T-helper 9 cell (primary cell): Measurements from ENCODE around the gene ADCY2.

ENCODE experiments used
- DNase-seq: peaks from one replicate; pipeline ENCODE4 v3.0.0-alpha.2; 2020

ADCY2 gene

DNA sequence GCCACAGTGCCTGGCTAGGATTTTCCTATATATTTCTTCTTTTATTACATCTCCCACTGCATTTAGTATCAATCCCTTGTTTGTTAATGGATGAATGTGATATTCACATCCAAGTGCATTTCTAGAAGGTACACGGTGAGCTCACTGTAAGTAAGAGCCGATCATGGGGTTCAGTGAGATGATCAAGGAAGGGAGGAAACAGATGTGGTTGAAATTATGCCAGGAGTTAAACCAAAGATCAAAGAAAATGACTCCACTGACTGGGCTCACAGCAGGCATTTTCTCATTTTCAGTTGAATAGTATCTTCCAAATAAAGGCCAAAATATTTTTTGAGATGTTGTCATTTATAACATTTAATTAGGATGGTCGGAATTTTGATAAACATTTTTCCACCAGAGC, 357.2 kb downstream of the ADCY2 start:
- DNase-seq, result no peak

DNA sequence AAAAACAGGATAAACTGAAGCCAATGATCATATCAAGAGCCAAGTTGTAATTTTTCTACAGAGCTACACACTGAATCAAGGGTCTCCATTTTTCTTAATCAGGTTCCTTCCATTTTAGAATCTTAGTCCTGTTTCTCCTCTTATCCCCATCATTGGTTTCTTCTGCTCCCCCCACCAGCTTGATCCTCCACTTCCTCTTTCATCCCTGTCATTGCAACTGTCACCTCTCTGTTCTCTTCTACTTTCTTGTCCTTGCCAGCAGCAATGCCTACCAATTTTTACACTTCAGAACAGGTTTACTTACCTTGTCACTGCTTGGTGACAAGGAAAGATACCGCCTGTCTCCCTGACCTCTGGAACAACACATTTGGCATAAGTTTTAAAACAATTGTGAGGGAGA, 357.7 kb downstream of the ADCY2 start:
- no peak for DNase-seq

DNA sequence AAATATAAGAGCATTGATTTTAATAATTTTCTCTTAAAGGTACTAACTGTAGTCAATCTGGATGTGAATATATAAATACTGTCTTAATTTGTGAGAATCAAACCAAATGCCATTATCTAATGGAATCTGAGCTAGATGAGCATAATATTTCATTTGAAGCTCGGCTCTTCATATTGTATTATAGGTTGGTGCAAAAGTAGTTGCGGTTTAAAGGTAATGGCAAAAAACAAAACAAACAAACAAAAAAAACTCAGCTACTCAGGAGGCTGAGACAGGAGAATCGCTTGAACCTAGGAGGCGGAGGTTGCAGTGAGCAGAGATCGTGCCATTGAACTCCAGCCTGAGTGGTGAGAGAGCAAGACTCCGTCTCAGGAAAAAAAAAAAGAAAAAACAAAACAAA, 358.6 kb downstream of the ADCY2 start:
- DNase-seq, result no peak

DNA sequence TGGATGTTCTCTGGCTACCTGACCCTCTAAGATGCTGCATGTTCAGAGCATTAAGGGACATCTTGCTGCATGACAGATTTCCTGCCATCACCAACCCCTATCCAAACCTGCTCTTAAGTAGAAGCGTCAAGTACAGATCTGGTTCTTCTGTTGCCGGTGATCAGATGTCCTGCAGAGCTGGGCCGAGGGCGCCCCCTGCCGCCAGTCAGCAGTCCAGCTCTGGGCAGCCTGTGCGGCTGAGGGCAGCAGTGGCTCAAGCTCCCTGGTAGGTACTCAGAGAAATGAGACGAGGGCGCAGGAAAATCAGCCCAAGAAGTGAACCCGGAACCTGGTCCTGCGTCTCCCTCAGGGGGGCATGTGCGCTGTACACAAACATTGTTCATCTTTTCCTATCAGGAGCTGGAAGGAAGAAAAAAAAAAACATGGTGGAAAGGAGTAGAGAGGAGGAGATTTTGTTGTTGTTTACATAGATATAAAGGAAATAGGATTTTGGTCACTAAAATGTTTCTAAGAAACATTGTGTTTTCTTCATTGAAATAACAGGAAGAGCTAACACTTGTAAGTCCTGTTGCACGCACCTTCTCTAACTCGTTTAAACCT, 359.2 kb downstream of the ADCY2 start:
- no peak for DNase-seq

DNA sequence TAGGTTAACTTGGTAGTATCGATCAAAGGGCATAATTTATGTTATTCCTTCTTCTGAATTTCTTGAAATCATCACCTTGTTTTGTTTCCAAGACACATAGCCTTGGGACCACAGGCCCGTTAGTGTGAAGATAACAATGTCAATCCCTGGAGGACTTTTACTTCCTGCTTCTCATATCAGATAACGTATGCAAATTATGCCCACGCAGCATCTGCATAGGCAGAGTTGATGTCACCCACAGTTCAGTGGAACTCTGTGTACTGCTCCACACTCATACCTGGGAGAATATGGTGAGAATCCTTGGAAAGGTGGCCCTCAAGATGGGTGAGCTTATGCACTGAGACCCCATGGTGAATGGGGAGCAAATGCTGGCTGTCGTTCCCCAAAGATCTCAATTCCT, 360.0 kb downstream of the ADCY2 start:
- DNase-seq, result no peak

DNA sequence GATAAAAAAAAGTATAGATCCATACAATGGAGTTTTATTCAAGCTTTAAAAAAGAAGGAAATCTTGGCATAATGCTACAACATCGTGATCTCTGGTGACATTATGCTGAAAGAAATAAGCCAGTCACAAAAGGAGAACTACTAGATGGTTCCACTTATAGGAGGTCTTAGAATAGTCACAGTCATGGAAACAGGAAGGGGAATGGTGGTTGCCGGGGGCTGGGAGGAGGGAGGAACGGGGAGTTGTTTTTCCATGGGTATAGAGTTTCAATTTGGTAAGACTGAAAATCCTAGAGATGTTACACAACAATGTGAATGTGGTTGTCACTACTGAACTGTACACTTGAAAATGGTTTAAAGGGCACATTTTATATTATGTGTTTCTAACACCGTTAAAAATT, 360.5 kb downstream of the ADCY2 start:
- DNase-seq, result no peak

DNA sequence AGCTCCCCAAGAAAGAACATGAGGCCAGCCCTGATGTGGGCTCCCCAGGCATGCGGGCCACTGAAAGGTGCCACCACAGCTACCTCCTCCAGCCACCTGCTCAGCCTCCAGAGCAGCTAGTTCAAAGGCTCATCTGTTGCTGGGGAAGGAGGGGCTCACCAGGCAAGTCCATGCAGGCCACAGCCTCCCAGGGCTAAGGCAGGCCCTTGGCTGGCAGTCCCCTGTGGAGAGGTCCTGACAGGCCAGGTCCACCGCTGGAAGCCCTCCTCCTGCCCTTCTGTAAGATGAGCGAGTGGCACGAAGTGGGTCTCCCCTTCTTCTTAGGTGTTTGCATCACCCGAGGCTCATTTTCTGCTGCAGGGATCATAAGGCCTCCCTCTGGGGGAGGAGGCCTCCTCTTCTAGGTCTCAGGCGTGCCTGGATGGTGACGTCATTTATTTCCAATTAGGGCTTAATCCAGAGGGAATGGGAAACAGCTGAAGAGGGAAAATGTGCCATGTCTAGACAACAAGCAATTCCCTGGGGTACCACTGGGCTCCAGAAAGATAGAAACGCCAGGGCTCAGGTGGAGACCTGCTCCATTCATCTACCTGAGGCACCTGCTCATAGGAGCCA, 363.4 kb downstream of the ADCY2 start:
- DNase-seq, result no peak

DNA sequence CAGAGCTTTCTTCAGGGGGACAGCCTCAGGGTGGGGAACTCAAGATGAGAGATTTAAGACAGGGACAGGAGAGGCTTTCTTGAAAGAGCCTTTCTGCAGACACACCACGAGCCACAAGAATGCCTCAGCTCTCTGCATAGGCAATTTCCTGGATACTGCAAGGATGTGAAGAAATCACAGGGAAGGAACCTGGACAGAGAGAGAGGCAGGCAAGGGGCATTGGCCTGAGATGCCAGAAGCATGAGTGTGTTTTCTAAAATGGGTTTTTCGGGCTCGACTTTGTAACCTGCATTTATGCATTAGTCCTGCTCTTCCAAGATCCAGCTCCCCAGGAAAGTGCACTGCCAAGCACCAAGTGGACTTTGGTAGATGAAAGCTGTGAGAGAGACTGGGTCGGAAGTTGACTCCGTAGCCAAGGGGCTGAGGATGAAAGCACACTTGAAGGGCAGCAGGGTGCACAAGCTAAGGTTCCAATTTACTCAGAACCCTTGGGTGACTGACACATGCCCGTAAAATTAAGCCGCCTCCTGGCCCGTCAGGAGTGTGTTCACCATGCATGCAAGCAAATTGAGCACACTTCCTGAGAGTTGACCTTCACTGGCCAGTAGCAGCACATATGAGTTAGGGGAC, 364.1 kb downstream of the ADCY2 start:
- no peak for DNase-seq

DNA sequence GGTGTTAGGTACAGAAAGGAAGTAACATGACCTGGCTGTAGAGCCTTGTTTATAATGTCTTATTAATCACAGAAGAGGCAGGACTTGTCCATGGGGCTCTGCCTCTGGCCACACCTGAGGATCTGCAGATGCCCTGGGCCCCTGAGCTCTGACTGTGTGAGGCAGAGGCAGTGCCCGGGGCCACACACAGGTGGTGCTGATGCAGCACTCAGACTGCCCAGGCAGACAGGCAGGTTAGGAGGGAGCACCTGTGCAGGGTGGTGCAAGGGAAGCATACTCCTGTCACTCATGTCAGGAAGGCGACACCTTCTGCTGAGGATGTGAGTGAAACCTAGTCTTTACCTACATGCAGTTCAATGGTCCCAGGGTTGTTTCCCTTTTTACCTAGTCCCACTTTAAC, 366.3 kb downstream of the ADCY2 start:
- no peak for DNase-seq

DNA sequence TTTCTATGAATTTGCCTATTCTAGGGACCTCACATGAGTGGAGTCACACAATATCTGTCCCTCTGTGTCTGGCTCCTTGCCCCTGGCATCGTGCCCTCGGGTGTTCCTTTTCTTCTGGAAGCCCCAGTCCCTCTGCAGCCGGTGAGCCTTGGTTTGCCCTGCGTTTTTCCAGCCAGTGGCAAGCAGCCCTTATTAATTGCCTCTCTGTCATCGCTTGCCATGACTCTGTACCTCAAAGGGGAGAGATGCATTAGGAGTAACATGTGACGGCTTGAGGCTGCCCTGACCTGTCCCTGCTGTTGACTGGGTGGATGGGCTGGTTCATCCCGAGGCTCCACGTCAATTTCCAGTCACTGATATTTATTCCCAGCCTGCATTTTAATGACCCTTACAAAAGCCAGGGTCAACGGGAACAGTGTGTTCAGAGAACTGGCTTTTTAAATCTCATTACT, 367.7 kb downstream of the ADCY2 start:
- no peak for DNase-seq

DNA sequence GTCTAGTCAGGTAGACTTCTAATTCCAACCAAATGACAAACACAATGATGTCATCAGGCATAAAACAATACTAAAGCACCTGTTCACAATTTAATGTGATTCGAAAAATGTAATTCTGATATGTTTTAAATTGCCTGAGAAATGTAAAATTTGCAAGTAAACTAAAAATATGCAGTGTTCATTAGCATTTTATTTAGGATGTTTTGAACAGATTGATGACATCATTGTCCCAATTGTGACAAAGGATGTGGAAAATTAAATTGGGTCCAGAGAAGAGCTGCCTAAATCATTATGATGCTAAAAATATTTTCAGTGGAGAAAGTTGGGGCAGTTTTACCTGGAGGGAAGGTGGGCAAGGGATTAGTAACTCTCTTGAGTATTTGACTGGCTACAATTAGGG, 368.5 kb downstream of the ADCY2 start:
- DNase-seq, result no peak

DNA sequence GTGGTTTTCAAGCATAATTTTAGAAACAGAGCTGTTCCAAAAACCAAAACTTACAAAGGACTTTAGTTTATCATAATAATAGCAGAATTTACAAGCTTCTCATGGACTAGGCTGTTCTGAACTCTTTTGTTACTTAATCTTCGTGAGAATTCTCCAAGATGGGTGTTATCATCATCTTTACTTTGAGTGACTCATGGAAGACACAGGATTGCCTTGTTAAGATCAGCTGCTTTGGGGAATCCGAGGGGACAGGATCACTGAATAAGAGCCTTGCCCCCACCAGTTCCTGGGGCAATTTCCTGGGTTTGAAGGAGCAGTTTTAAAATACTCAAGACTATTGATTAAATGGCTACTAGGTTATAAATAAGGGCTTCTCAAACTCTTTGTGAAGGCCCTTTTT, 374.5 kb downstream of the ADCY2 start:
- DNase-seq, result no peak

DNA sequence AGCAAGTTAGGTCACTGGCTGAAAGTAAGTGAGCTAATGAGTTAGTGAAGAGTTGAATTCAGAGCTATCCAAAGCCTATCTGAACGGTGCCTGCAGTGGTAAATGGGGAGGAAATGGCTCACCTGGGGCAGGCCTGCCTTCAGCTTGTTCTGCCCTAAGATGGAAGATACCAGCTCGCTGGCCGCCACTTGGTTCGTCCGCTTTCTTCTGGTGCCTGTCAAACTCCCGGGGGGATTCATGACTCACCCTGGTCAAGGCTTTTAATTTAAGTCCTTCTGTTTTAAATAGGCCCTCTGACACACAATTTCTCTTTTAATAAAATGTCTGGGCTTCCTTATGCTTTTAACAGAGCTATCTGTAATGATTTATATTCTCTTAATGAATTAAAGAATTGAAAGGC, 376.2 kb downstream of the ADCY2 start:
- no peak for DNase-seq

DNA sequence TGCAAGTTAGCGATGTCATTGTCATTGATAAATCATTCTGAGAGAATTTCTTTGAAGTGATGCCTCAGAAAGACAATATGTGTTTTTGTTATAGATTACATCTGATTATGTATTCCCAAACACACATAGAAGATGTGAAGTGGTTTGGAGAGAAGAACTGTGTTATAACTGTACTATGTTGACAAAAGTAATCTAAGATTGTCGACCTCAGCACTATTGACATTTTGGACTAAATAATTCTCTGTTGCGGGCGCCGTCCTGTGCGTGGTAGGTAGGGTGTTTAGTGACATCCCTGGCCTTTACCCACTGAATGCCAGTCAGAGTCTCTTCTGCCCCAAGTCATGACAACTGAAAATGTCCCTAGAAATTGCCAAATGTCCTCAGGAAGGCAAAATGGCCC, 377.2 kb downstream of the ADCY2 start:
- no peak for DNase-seq

DNA sequence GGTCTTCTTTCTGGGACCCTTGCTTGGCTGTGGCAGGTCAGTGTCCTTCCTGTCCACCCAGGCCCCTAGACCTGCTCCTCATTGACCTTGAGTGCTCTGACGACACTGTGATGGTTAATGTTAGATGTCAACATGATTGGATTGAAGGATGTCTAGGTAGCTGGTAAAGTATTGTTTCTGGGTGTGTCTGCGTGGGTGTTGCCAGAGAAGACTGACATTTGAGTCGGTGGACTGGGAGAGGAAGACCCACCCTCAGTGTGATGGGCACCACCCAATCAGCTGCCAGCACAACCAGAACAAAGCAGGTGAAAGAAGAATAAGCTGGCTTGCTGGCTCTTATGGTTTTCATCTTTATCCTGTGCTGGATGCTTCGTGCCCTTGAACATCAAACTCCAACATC, 380.5 kb downstream of the ADCY2 start:
- DNase-seq, result no peak

DNA sequence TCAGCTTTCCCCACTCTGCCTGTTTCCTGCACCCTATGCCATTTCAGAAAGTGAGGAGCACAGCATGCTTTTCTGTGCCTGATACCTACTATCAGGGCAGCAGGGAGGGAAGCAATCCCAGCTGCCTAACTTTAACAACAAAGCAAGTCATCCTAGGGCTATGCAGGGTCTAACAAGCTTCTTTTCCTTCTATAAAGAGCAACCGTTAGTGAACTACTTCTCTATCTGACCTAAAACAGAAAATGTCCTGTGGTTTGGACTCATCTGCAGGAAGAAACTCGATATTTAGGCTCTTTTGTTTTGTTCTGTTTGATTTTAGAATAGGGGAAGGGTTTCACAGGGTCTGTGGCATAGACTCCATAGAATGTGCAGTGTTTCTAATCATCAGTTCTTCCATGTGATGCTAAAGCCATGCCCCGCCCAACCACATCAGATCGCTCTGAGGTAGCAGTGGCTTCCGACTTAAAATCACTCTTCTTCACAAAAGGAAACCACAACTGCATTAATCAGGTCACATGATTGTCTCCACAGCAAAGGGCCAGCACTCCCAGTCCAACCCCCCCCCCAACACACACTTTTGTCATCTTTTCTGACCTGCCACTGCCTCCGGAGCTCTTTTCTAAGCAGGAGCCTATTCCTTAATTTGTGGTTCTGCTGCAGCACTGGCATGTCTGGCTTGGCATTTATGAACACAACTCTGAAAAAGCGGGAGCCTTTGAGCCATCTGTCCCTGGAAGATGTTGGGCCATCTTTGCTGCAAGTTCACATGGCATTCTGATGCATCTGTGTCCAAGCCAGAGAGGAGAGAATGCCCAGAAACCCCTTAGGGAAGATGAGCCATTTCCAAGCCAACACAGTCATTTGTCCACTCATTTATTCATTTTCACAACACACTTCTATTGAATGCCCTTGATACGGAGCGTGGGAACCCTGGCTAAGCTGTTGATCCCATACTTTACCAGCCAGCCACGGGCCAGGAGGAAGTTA, 383.4 kb downstream of the ADCY2 start:
- no peak for DNase-seq

DNA sequence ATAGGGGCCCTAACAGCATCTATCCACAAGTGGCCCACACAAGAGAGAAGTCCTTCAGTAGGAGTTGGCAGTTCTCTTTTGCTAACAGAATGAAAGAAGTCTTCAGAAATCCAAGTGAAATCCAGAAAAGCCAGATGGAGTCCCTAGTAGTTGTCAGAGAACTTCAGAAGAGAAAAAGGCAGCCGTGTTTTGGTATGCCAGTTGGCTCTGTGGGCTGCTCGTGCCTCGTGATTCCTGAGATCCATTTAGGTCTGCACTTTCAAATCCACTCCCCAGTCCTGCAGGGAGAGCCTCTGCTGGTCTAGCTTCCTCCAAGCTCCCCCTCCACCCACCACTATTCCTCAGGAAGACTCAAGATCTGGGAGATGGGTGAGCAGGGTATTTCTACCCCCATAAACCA, 386.0 kb downstream of the ADCY2 start:
- no peak for DNase-seq

DNA sequence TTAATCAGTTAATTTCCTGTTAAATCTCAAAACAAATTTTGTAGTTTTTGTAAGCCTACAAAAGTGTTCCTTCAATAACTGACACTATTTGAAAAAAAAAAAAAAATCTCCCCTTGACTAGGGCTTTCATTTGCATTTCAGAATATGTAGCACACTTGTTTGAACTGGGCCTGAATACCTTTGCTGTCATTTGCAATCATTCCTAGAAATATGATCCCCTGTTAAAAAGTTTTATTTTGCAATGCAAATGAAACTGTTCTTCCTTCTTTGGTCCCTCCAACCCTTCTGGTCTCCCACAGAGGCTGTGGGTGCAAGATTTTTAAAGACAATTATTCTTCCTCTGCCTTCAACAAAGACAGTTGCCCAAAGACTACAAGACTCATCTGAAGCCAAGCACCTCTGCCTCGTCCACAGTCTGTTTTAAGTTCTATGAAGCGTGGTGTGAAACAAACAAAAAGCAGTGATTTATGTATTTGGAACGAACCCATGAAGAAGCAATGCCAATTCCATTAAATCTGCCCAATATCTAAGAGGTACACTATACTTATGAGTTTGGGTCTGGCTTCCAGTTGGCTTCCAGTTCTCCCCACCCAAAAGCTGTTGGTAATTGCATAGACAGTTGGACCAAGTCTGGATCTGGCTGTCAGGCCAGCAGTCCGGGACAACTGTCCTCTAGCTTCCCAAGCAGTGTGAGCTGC, 388.9 kb downstream of the ADCY2 start:
- no peak for DNase-seq

DNA sequence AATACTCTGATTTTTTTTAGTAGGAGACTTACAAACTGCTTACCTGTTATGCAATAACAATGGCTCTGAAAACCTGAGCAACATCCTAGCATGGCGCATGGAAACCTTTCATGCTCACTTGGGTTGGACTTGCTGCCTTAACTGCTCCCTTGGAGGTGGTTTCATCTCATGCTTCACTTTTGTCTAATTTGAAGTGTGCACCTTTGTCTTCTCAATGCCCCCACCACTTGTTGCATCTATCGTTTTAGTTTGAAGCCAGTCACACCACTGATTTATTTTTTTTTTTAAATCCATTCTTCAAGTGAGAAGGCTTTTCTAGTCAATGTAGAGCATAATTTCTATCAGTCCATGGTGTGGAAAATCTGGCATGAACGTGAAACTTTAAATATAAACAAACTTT, 391.8 kb downstream of the ADCY2 start:
- no peak for DNase-seq

DNA sequence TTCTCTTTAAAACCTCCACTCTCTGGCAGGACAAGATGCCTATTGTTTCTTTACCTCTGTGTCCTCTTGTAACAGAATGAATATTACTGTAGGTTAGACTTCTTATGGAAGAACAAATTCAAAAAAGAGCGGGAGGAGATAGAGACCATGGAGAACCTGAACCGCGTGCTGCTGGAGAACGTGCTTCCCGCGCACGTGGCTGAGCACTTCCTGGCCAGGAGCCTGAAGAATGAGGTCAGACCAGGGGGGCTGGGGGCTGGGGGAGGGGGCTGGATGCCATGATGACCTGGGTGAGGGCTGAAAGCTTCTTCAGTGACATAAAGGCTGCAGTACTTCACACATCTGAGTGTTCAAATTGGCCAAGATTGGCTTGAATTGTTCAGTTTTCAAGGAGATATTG, 393.6 kb downstream of the ADCY2 start:
- DNase-seq, result no peak

DNA sequence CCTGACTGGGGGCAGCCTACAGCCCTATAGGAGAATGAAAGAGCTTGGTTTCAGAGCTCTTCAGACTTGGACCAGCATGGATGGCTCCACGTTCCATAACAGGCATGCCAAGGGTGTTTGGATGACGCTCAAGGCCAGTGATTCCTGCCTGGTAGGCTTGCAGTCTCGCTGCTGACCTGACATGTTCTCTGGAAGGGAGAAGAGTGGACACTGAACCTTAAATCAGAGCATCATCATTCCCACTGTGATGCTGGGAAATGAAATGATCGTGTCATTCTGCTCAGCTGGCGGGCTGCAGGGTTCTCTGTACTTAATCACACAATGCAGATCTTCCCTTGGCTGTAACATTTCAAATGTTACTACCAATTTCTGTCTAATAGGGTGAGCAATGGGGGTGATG, 398.0 kb downstream of the ADCY2 start:
- DNase-seq, result no peak

DNA sequence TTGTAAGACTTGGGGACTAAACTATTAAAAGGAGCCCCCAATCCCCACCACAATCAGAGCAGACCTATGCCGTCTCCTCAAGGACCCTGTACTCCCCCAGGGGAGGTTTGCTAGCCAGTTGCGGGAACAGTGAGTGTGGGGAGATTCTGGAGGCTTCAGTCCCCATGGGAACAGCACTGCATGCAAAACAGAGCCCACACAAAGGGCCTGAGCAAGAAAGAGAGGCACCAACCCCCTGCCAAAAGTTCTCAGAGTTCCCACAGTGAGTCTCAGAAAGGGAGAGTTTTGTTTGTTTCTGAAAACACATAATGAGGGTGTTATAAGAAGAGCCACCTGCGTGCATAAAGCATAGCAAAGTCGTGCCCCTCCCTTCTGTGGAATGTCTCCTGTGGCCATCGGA, 398.4 kb downstream of the ADCY2 start:
- DNase-seq, result no peak

DNA sequence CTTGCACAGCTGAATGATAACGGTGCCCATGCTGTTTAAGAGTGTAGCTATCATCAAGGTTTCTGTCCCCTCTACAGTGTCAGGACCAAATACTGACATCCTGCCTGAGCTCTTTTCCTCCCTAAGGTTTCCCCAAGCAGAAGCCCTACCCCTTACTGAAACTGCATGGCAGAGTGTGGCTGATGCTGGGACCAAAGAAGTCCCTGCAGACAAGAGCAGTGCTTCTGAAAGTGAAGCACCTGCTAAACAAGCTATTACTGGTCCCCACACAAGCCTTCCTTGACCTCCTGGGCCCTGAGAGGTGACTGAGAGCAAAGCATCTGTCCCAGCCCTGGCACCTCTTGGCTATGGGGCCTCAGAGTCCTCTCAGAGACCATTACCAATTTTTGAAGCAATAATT, 398.9 kb downstream of the ADCY2 start:
- DNase-seq, result no peak
